Right hindlimb (tissue), 1 donor: ENCODE measurements around the gene CLK4.

Source experiments
- DNase-seq: peaks from one replicate; pipeline ENCODE4 v3.0.0-alpha.2; 2018

Gene CLK4

GRCh38 chr5:178632285-178632684, 5.4 kb upstream of the CLK4 start:
- DNase-seq: no peak

DNA sequence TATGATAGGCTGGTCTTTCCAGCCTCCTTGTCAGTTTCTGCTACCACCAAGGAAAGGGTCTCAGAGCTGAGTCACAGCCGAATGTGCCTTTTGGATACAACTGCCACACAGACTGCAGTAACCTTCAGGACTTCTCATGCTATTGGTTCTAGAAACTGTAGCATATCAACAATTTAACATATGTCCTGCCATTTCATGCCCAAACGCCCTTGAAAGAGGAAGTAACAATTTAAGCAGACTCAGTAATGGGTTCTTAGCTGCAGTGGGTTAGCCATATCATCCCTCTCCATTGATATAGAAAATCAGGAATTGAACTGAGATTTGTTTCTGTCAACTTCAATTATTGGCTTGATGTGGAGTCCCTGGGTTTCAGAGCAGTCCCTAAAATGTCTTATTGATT, 4.1 kb upstream of the CLK4 start:
- DNase-seq: no peak

DNA sequence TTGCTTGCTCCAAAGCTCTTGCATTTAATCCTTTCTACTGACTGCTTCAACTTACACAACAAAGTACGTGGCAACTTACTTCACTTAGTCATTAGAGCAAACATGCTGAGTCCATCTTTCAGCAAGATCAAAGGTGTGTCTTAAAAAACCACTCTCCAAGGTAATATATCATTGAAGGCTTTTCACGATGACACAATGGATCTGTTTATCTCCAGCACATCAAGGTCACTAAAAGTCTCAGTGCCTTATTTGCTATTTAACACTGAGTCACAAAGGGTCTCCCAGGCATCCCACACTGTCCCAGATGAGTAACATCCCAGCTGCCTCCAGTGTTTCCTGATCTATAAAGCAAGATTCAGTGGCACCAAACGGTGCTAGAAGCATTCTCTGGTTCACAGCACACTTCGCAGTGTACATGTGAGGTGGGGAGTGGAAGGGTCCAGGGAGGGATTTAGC, 3.7 kb upstream of the CLK4 start:
- DNase-seq: no peak

- DNase-seq: no peak
These were observed 379 bp upstream of the CLK4 start for GRCh38 chr5:178627259-178627598.

DNA sequence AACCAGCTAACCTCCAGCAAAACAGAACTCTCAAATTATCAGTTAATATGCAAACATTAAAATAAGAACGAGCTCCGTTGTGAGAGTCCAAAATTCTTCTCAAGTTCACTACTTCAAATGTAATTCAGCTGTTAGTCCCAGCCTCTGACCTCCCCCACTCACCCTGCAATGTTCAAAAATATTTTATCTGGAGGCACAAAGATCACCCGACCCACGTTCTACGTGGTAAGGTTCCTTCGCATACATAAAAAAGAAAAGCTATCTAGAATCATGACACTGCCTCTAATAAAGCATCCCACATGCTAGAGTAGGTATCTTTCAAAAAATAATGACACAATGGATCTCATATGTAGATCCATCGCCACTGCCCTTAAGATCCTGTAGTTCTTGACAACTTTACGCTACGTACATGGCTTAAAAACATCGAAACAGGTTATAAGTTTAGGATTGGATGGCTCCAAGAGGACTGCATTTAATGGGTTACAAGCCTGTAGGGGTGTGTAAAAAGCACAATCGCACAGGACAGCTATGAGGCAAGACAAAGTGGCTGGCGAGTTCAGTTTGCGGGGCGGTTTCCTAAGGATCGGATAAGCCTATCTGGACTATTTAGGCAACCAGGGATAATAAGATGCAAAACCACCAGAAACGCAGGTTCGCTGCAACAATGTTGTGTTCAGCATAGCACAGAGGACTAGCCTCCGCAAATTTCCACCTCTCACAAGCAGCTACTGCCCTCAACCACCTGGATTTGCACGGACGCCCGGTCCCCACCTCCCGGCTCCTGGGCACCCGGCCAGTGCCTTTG, 969 bp downstream of the CLK4 start:
- DNase-seq: no peak

DNA sequence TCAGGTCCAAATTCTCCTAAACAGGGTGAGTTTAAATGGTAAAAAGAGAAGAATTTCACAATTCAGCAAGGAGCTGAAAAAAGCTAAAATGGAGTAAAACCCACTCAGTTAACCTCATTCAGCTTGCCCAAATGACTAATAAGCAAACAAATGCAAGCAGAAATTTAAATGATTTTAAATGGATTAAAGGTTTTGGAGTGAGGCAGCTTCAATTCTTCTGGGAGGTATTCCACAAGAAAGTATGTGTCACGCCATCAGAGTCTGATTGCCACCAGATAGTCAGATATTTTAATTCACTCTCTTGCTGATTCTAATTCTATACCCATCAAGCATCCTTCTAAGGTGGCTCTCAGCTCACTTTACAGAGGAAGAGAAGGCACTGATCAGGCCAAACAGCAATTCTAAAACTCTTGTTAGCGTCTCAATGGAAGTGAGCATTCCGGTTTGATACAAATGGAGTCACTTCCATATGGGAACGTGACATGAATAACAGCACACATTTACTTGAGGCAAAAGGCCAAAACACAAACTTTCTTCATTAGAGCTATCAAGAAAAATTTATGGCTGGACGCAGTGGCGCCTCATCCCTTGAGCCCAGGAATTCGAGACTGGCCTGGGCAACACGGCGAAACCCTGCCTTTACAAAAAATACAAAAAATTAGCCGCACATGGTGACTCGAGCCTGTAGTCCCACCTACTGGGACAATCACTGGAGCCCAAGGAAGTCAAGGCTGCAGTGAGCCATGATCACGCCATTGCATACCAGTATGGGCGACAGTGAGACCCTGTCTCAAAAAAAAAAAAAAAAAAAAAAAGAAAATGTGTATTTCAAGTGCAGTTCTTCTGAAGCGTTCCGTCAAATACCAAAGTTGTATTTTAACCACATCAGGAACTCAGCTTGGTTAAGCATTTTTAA, 2.0 kb downstream of the CLK4 start:
- no peak for DNase-seq

- DNase-seq: no peak
These were observed 4.1 kb downstream of the CLK4 start for GRCh38 chr5:178622679-178623247.

GRCh38 chr5:178619390-178619789, 7.5 kb downstream of the CLK4 start:
- no peak for DNase-seq

GRCh38 chr5:178612299-178612698, 14.6 kb downstream of the CLK4 start:
- DNase-seq: no peak

- DNase-seq: no peak
These were observed 20.6 kb downstream of the CLK4 start for GRCh38 chr5:178606269-178606668.

- DNase-seq: no peak
These were observed 21.1 kb downstream of the CLK4 start for GRCh38 chr5:178605788-178606187.

- no peak for DNase-seq
These were observed 24.1 kb downstream of the CLK4 start for GRCh38 chr5:178602752-178603151.

GRCh38 chr5:178595750-178596149, 31.1 kb downstream of the CLK4 start:
- no peak for DNase-seq

GRCh38 chr5:178595150-178595549, 31.7 kb downstream of the CLK4 start:
- no peak for DNase-seq

- no peak for DNase-seq
These were observed 35.9 kb downstream of the CLK4 start for GRCh38 chr5:178590924-178591423.

- DNase-seq: peak; percentile 82
These were observed 36.5 kb downstream of the CLK4 start, which contains the start of gene COL23A1 for GRCh38 chr5:178590141-178590923. Gene COL23A1, minus strand, starts transcription at chr5:178590393.

DNA sequence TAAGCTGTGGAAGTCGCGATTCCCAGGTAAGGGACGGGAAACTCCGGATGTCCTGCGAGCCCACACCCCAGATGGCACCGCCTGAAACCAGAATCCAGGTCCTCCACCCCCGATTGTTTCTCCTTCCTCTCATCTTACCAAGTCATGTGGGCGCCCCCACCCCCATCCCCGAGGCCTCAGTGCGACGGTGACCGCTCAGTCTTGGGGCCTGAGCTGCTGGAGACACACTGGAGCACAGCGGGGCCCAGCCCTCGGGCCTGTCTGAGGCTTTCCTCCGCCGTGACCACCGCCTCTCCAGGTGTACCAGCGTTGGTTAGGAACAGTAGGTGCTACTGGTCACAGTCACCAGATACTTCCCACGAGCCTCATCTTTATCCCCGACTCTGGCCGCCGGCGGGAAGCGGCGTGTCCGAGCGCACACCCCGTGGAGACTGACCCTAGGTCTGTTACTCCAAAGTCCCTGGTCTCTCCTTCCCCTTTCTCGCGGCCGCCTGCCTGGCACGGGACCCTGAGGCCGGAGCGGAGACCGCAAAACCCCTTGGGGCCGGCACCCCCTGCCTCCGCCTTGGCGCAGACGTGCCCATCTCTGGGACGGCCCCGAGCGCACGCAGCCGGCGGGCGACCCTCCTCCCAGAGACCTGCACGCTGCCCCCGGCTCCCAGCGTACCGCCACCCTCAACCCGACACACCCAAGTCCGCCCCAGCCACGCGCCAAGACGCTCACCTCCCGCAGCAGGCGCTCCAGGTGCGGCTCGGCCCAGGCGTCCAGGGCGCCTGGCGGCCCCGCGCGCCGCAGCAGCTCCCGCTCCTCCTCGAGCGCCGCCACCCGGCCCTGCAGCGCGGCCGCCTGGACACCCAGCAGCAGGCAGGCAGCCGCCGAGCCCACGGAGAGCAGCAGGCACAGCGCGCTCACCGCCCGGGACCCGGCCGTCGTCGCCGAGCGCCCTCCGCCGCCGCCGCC, 37.4 kb downstream of the CLK4 start:
- peak; percentile 50 for DNase-seq

DNA sequence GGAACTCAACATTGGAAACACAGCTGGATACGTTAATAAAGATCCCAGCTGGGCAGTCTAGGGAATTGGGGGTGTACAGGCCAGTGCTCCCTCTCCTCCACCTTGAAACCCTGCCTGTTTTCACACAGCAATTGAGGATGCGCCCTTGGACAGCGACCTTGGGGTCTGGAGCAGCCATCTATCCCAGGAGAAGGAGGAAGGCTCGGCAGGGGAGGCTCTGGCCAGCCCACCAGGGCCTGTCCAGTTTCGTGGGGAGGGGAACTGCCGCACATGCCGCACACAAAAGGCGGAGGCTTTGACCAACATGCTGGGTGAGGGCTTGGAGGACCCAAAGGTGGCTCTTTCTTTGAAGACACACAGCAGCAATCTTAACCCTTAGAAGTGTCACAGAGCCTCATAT, 38.1 kb downstream of the CLK4 start:
- no peak for DNase-seq

- DNase-seq: peak; percentile 50
These were observed 38.9 kb downstream of the CLK4 start for GRCh38 chr5:178587763-178588611.

- DNase-seq: no peak
These were observed 40.5 kb downstream of the CLK4 start for GRCh38 chr5:178586396-178586795.
